ENCODE data around the gene TM4SF18.

The TM4SF18 gene

DNA sequence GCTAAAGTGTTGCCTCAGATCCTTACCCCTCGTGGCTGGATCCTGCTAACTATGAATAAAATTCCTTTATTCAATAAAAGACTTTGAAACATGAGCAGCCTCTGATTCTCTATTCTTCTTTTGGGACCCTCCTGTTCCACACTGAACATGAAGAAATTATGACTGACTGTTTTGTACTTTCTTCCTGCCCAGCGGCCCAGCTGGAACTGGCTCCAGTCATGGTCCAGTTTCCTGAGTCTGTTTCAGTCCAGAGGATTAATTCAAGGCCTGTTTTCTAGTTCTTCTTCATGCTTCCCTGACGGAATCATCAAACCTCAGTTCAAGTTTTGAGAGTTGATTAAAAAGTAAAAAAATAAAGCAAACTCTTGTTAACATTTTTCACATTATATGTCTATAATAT, 59.2 kb downstream of the TM4SF18 start:
- Histone ChIP-seq H3K27me3 (ENCODE audit: control insufficient read depth in 5 of 5, insufficient read depth in 4 of 5, low read length in 5 of 5) (no peaks in the 10 kb centered on the region), H3K36me3 (ENCODE audit: control insufficient read depth in 5 of 5, insufficient read depth in 5 of 5, low read length in 5 of 5) (no peaks in the 10 kb centered on the region), H3K4me3 (ENCODE audit: low read depth in 1 of 5, low read length in 5 of 5) (no peak overlapping the region), H3K9me3 (ENCODE audit: control insufficient read depth in 5 of 5, low read length in 5 of 5) (no peaks in the 10 kb centered on the region), H3K27ac (ENCODE audit: low read depth, low read length) (no peak overlapping the region), H3K4me1 (ENCODE audit: control insufficient read depth in 5 of 5, insufficient read depth in 5 of 5, low read length in 5 of 5) (peaks cover 0 to 27% (median 0%) of the 10 kb centered on the region in 5 donors), H3K9ac (ENCODE audit: low read length in 5 of 5) (no peak overlapping the region)

DNA sequence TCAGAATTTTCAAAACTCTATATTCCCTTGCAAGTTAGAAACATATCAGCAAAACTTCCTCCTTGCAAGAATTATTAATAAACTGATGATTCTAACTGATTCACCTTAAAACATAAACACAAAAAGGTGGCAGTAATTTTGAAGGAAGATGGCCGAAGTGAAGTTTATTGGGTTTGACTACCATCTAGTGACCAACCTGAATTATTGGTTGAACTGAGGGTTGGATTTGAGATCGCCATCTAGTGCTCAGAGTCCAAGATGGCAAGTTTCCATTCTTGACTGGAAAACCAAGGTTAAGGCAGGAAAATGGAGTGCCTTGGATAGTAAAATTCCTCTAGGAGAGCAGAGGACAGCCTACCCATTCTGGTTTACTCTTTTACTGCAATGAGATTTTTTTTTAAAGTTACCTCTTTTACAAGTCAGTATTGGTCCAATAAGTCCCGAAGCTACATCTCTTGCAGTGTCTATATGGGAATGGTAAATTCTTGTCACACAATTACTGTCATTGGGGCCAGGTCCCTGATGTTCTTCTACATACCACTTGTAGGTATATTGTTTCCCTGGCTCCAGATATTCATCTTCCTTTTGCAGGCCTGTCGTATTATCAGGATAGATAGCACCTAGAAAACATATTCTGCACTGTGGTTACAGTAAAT, 60.2 kb downstream of the TM4SF18 start:
- no peak overlapping the region for H3K27ac ChIP-seq (ENCODE audit: low read depth, low read length)
- no peak overlapping the region for H3K4me3 ChIP-seq (ENCODE audit: low read depth in 1 of 5, low read length in 5 of 5)

DNA sequence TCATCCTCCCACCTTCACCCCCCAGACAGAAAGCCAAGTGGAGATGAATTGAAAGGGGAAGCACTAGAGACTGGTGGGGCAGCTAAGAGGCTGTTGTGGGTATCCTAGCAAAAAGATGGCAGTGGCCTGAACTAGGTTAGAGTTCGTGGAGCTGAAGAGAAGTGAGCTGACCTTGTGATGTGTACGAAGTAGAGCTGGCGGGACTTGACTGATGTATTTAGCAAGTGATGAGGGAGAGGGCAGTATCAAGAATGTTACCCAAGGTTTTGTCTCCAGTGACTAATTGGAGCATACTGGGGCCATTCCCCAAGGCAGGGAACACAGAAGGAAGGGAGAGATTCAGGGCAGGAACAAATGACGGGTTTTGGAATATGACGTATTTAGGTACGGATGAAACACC, 61.8 kb downstream of the TM4SF18 start:
- Histone ChIP-seq H3K9me3 (ENCODE audit: control insufficient read depth in 5 of 5, low read length in 5 of 5) (no peaks in the 10 kb centered on the region), H3K4me3 (ENCODE audit: low read depth in 1 of 5, low read length in 5 of 5) (no peak overlapping the region), H3K36me3 (ENCODE audit: control insufficient read depth in 5 of 5, insufficient read depth in 5 of 5, low read length in 5 of 5) (no peaks in the 10 kb centered on the region), H3K9ac (ENCODE audit: low read length in 5 of 5) (no peak overlapping the region), H3K27ac (ENCODE audit: low read depth, low read length) (no peak overlapping the region), H3K27me3 (ENCODE audit: control insufficient read depth in 5 of 5, insufficient read depth in 4 of 5, low read length in 5 of 5) (no peaks in the 10 kb centered on the region), H3K4me1 (ENCODE audit: control insufficient read depth in 5 of 5, insufficient read depth in 5 of 5, low read length in 5 of 5) (peaks cover 0 to 17% (median 0%) of the 10 kb centered on the region in 5 donors)

More for the DNA sequence above, 60.2 kb downstream of the TM4SF18 start:
- H3K27me3 ChIP-seq (ENCODE audit: control insufficient read depth in 5 of 5, insufficient read depth in 4 of 5, low read length in 5 of 5): no peaks in the 10 kb centered on the region
- H3K9me3 ChIP-seq (ENCODE audit: control insufficient read depth in 5 of 5, low read length in 5 of 5): no peaks in the 10 kb centered on the region
- H3K9ac ChIP-seq (ENCODE audit: low read length in 5 of 5): no peak overlapping the region
- H3K36me3 ChIP-seq (ENCODE audit: control insufficient read depth in 5 of 5, insufficient read depth in 5 of 5, low read length in 5 of 5): no peaks in the 10 kb centered on the region
- peaks cover 0 to 27% (median 0%) of the 10 kb centered on the region in 5 donors for H3K4me1 ChIP-seq (ENCODE audit: control insufficient read depth in 5 of 5, insufficient read depth in 5 of 5, low read length in 5 of 5)

DNA sequence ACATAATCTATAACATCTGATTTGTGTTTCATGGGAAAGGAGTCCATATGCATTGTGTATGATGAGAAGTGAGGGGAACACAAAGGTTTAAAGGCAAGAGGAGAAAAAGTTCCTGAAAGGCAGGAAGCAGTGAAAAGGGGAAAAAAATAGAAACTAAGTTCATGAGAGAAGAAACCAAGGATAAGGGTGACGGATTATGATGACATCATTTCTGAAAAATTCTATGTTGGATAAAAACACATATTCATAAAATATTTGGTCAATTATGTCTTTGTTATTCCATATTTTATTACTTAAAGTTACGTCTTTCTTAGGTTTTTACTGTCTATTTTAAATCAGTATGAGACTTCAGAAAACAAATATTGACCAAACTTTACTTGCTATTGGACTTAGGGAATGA, 63.3 kb downstream of the TM4SF18 start:
- no peak overlapping the region for H3K9ac ChIP-seq (ENCODE audit: low read length in 5 of 5)
- no peaks in the 10 kb centered on the region for H3K27me3 ChIP-seq (ENCODE audit: control insufficient read depth in 5 of 5, insufficient read depth in 4 of 5, low read length in 5 of 5)
- no peaks in the 10 kb centered on the region for H3K9me3 ChIP-seq (ENCODE audit: control insufficient read depth in 5 of 5, low read length in 5 of 5)
- H3K27ac ChIP-seq (ENCODE audit: low read depth, low read length): no peak overlapping the region
- peaks cover 0 to 17% (median 0%) of the 10 kb centered on the region in 5 donors for H3K4me1 ChIP-seq (ENCODE audit: control insufficient read depth in 5 of 5, insufficient read depth in 5 of 5, low read length in 5 of 5)
- no peak overlapping the region for H3K4me3 ChIP-seq (ENCODE audit: low read depth in 1 of 5, low read length in 5 of 5)
- no peaks in the 10 kb centered on the region for H3K36me3 ChIP-seq (ENCODE audit: control insufficient read depth in 5 of 5, insufficient read depth in 5 of 5, low read length in 5 of 5)

DNA sequence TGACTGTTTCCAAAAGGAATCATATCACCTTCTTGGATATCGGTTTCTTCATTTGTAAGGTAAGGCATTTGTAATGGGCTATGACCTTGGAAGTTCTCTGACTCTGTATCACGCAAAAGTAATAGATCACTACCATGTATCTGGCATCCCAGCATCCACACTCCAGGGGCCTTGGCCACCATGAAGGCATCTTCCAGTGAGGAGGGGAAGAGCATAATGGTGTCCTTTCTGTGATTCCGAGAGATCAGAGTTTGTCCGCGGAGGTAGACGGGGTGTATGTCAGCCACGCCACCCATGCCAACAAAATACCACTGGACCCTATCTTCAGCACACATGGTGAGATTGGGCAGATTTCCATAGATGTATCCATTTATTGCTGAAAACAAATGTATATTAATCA, 63.7 kb downstream of the TM4SF18 start:
- Histone ChIP-seq H3K9ac (ENCODE audit: low read length in 5 of 5) (no peak overlapping the region), H3K9me3 (ENCODE audit: control insufficient read depth in 5 of 5, low read length in 5 of 5) (no peaks in the 10 kb centered on the region), H3K4me3 (ENCODE audit: low read depth in 1 of 5, low read length in 5 of 5) (no peak overlapping the region), H3K36me3 (ENCODE audit: control insufficient read depth in 5 of 5, insufficient read depth in 5 of 5, low read length in 5 of 5) (no peaks in the 10 kb centered on the region), H3K27me3 (ENCODE audit: control insufficient read depth in 5 of 5, insufficient read depth in 4 of 5, low read length in 5 of 5) (no peaks in the 10 kb centered on the region), H3K27ac (ENCODE audit: low read depth, low read length) (no peak overlapping the region), H3K4me1 (ENCODE audit: control insufficient read depth in 5 of 5, insufficient read depth in 5 of 5, low read length in 5 of 5) (peaks cover 0 to 12% (median 0%) of the 10 kb centered on the region in 5 donors)
